HepG2 (cell line): ENCODE measurements around the gene ANAPC2. TPM values are rescaled to one million over a fixed set of nuclear protein-coding genes. Genes with fewer than 3 reads are reported as not detected.

Experiments used
- EHMT2 ChIP-seq: fragments of 200-600 bp; sonication (generic); IDR thresholded peaks from 2 replicates; pipeline ENCODE4 v1.7.0; 2017; ENCODE audit warnings: antibody characterized with exemption, low read depth, low read length, borderline replicate concordance
- GLI4 ChIP-seq: sonication (generic); formaldehyde crosslinking; IDR thresholded peaks from 2 replicates; pipeline ENCODE4 v1.5.1; 2020; ENCODE audit warnings: missing genetic modification reagents, mild to moderate bottlenecking, moderate library complexity, borderline replicate concordance
- JDP2 ChIP-seq: sonication (generic); formaldehyde crosslinking; IDR thresholded peaks from 2 replicates; pipeline ENCODE4 v1.8.1; 2022; ENCODE audit warnings: missing genetic modification reagents, borderline replicate concordance
- NAIF1 ChIP-seq: sonication (generic); formaldehyde crosslinking; IDR thresholded peaks from 2 replicates; pipeline ENCODE4 v1.5.0; 2020; ENCODE audit warnings: mild to moderate bottlenecking, missing genetic modification reagents, borderline replicate concordance
- NFIC ChIP-seq: IDR thresholded peaks from 2 replicates; pipeline ENCODE4 v1.6.1; 2012; ENCODE audit warnings: mild to moderate bottlenecking, low read length, inconsistent platforms
- SNAPC2 ChIP-seq: sonication (generic); formaldehyde crosslinking; IDR thresholded peaks from 2 replicates; pipeline ENCODE4 v1.8.1; 2022; ENCODE audit warnings: mild to moderate bottlenecking, missing genetic modification reagents
- TGIF2 ChIP-seq: IDR thresholded peaks from 2 replicates; pipeline ENCODE4 v1.6.1; 2016; ENCODE audit warnings: control low read depth, missing compliant biosample characterization
- ZNF12 ChIP-seq: sonication (generic); formaldehyde crosslinking; IDR thresholded peaks from 2 replicates; pipeline ENCODE4 v1.5.0; 2020; ENCODE audit warnings: missing genetic modification reagents
- ZNF292 ChIP-seq: sonication (generic); formaldehyde crosslinking; IDR thresholded peaks from 2 replicates; pipeline ENCODE4 v1.8.1; 2022; ENCODE audit warnings: mild to moderate bottlenecking, low read depth, missing genetic modification reagents, borderline replicate concordance
- ZNF432 ChIP-seq: sonication (generic); formaldehyde crosslinking; IDR thresholded peaks from 2 replicates; pipeline ENCODE4 v1.5.0; 2020; ENCODE audit warnings: missing genetic modification reagents, mild to moderate bottlenecking, borderline replicate concordance
- ZNF446 ChIP-seq: sonication (generic); formaldehyde crosslinking; IDR thresholded peaks from 2 replicates; pipeline ENCODE4 v1.5.0; 2020; ENCODE audit warnings: mild to moderate bottlenecking, missing genetic modification reagents
- ZNF777 ChIP-seq: sonication (generic); formaldehyde crosslinking; IDR thresholded peaks from 2 replicates; pipeline ENCODE4 v1.4.0; 2020; ENCODE audit warnings: missing genetic modification reagents
- ZNF788 ChIP-seq: sonication (generic); formaldehyde crosslinking; IDR thresholded peaks from 2 replicates; pipeline ENCODE4 v1.5.0; 2020; ENCODE audit warnings: mild to moderate bottlenecking, missing genetic modification reagents, borderline replicate concordance
- ZNF841 ChIP-seq: sonication (generic); formaldehyde crosslinking; IDR thresholded peaks from 2 replicates; pipeline ENCODE4 v1.8.1; 2023; ENCODE audit warnings: missing genetic modification reagents, borderline replicate concordance
- polyA plus RNA-seq, 8 experiments: library from polyadenylated mRNA; depleted of rRNA in 3 of 8; stranded (reverse) in 7 of 8; unstranded in 1 of 8; fragments of >200 nt; fragmentation: Illumina TruSeq in 4 of 8; extraction: Trizol in 4 of 8; gene quantifications; 2 replicates each; pipeline versions ENCODE4 v1.2.1 to v1.2.3, GENCODE V29; 2011 to 2016; ENCODE audit warnings: low read depth in 4 of 8, missing spikeins in 1 of 8, mixed read lengths in 1 of 8; ENCODE audit not compliant: insufficient read depth in 1 of 8
- total RNA-seq, 5 experiments: library from RNA; depleted of rRNA; stranded (reverse); fragments of >200 nt; fragmentation: Illumina TruSeq; extraction: Trizol; gene quantifications; 2 replicates each; pipeline ENCODE4 v1.2.3, GENCODE V29; 2016; ENCODE audit warnings: low read depth in 1 of 5
- TF ChIP-seq, protein P1 (sequence below): IDR thresholded peaks from 2 replicates; pipeline ENCODE4 v1.6.1; 2016; ENCODE audit warnings: low read depth, control low read depth
- TF ChIP-seq, protein P2 (sequence below): sonication (generic); formaldehyde crosslinking; IDR thresholded peaks from 2 replicates; pipeline ENCODE4 v1.9.0; 2021; ENCODE audit warnings: missing genetic modification reagents, mild to moderate bottlenecking, borderline replicate concordance
- TF ChIP-seq, protein P3 (sequence below): sonication (generic); formaldehyde crosslinking; IDR thresholded peaks from one replicate; pipeline ENCODE4 v1.5.1; 2020; ENCODE audit warnings: mild to moderate bottlenecking, missing genetic modification reagents; ENCODE audit errors: not compliant biosample characterization

The ANAPC2 gene
- total and polyA plus RNA-seq, 2 of the 13 experiments (the other 11 are each of a cell fraction or from before 2014, with no cell fraction given): 12.3 to 15.4 TPM

DNA sequence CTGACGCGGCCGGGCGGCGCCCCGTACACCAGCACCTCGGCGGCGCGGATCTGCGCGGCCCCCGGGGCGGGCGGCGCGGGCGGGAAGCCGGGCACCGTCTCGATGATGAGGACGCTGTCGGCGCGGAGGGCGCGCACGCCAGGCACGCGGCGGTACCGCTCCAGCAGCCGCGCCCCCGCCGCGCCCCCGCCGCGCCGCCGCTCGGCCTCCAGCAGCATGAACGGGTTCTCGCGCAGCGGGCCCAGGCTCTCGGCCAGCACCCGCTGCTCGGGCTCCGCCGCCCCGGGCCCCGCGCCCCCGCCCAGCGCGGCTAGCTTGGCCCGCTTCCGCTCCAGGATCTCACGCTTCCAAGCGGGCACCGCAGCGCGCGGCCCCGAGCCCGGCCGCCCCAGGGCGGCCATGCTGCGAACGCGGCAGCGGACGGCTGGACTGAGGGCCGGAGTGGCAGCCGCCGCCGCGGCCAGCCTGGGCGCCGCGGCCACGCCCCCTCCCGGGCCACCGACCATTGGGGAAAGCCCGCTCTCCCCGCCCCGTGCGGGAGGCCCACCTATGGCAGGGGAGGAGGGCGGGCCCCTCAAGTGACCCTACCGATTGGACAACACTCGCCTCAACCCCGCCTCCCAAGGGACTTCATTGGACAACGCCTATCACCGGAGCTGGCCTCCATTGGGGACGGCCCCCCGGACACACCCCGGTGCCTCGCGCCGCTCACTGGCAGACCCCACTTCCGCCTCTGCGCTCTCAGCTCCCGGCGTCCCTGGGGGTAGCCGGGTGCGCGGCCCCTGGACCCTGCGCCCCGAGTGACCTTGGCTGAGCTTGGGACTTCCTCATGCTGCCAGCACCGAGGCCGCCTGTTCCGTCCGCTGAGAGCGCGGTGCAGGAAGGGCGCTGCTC, 12.2 kb upstream of the ANAPC2 start, which contains the start of gene TPRN (continued):
- peak; percentile 86 for TF ChIP-seq ZNF292
- no peak for TF ChIP-seq EHMT2
- TF ChIP-seq JDP2: no peak
- TF ChIP-seq, protein P1, sequence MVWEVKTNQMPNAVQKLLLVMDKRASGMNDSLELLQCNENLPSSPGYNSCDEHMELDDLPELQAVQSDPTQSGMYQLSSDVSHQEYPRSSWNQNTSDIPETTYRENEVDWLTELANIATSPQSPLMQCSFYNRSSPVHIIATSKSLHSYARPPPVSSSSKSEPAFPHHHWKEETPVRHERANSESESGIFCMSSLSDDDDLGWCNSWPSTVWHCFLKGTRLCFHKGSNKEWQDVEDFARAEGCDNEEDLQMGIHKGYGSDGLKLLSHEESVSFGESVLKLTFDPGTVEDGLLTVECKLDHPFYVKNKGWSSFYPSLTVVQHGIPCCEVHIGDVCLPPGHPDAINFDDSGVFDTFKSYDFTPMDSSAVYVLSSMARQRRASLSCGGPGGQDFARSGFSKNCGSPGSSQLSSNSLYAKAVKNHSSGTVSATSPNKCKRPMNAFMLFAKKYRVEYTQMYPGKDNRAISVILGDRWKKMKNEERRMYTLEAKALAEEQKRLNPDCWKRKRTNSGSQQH (CRISPR knock-in tag): peak; percentile 68; the same call in 1 of the 2 replicates
- no peak for TF ChIP-seq ZNF446 (CRISPR knock-in tag)
- peak; percentile 78; the same call in 1 of the 2 replicates for TF ChIP-seq SNAPC2 (CRISPR knock-in tag)
- TF ChIP-seq ZNF788: peak; percentile 93; the same call in 1 of the 2 replicates
- no peak for TF ChIP-seq GLI4
- peak; percentile 30; the same call in 1 of the 2 replicates for TF ChIP-seq ZNF777 (CRISPR knock-in tag)
- peak; percentile 43; the same call in 1 of the 2 replicates for TF ChIP-seq TGIF2 (CRISPR knock-in tag)
- TF ChIP-seq, protein P2, sequence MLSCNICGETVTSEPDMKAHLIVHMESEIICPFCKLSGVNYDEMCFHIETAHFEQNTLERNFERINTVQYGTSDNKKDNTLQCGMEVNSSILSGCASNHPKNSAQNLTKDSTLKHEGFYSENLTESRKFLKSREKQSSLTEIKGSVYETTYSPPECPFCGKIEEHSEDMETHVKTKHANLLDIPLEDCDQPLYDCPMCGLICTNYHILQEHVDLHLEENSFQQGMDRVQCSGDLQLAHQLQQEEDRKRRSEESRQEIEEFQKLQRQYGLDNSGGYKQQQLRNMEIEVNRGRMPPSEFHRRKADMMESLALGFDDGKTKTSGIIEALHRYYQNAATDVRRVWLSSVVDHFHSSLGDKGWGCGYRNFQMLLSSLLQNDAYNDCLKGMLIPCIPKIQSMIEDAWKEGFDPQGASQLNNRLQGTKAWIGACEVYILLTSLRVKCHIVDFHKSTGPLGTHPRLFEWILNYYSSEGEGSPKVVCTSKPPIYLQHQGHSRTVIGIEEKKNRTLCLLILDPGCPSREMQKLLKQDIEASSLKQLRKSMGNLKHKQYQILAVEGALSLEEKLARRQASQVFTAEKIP (CRISPR knock-in tag): no peak
- TF ChIP-seq ZNF12: 0 out of 2 replicates have a peak, but pooled peaks have one; percentile 10
- TF ChIP-seq ZNF841 (CRISPR knock-in tag): no peak
- TF ChIP-seq, protein P3, sequence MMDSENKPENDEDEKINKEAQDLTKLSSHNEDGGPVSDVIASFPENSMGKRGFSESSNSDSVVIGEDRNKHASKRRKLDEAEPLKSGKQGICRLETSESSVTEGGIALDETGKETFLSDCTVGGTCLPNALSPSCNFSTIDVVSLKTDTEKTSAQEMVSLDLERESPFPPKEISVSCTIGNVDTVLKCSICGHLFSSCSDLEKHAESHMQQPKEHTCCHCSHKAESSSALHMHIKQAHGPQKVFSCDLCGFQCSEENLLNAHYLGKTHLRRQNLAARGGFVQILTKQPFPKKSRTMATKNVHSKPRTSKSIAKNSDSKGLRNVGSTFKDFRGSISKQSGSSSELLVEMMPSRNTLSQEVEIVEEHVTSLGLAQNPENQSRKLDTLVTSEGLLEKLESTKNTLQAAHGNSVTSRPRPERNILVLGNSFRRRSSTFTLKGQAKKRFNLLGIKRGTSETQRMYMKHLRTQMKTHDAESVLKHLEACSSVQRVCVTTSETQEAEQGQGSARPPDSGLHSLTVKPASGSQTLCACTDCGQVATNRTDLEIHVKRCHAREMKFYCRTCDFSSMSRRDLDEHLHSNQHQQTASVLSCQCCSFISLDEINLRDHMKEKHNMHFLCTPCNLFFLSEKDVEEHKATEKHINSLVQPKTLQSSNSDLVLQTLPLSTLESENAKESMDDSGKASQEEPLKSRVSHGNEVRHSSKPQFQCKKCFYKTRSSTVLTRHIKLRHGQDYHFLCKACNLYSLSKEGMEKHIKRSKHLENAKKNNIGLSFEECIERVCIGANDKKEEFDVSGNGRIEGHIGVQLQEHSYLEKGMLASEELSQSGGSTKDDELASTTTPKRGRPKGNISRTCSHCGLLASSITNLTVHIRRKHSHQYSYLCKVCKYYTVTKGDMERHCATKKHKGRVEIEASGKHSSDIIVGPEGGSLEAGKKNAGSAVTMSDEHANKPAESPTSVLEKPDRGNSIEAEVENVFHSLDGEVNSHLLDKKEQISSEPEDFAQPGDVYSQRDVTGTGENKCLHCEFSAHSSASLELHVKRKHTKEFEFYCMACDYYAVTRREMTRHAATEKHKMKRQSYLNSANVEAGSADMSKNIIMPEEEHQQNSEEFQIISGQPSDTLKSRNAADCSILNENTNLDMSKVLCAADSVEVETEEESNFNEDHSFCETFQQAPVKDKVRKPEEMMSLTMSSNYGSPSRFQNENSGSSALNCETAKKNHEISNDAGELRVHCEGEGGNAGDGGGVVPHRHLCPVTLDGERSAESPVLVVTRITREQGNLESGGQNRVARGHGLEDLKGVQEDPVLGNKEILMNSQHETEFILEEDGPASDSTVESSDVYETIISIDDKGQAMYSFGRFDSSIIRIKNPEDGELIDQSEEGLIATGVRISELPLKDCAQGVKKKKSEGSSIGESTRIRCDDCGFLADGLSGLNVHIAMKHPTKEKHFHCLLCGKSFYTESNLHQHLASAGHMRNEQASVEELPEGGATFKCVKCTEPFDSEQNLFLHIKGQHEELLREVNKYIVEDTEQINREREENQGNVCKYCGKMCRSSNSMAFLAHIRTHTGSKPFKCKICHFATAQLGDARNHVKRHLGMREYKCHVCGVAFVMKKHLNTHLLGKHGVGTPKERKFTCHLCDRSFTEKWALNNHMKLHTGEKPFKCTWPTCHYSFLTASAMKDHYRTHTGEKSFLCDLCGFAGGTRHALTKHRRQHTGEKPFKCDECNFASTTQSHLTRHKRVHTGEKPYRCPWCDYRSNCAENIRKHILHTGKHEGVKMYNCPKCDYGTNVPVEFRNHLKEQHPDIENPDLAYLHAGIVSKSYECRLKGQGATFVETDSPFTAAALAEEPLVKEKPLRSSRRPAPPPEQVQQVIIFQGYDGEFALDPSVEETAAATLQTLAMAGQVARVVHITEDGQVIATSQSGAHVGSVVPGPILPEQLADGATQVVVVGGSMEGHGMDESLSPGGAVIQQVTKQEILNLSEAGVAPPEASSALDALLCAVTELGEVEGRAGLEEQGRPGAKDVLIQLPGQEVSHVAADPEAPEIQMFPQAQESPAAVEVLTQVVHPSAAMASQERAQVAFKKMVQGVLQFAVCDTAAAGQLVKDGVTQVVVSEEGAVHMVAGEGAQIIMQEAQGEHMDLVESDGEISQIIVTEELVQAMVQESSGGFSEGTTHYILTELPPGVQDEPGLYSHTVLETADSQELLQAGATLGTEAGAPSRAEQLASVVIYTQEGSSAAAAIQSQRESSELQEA (CRISPR knock-in tag): peak; percentile 71
- no peak for TF ChIP-seq NAIF1
- TF ChIP-seq NFIC: no peak
- TF ChIP-seq ZNF432 (CRISPR knock-in tag): no peak
